K562 (cell line): ENCODE results near the gene ITPR2. TPM values are rescaled to one million over a fixed set of nuclear protein-coding genes. Genes with fewer than 3 reads are reported as not detected.

Experiments
- ATAC-seq: fragments of 200-7000 bp; cut with Tn5 transposase; 3 replicates; pipeline ENCODE4 v1.9.1; 2020; ENCODE audit warnings: moderate library complexity
- BruUV-seq: library from RNA; stranded (reverse); fragments of 400-500 nt; replicated peaks from 2 replicates; lab custom pipeline; 2021; lab: Mats Ljungman, UMichigan
- CTCF ChIA-PET: fragments of 300-600 bp; formaldehyde crosslinking; extraction: SDS; loops from one replicate; lab custom pipeline; 2021; ENCODE audit warnings: low intra/inter-chr PET ratio; lab: Yijun Ruan, JAX
- POLR2A ChIA-PET: fragments of 300-600, 350-650 bp; sonication (Branson Sonifier 250); formaldehyde crosslinking; extraction: SDS; loops from one replicate; lab custom pipeline; 2021; ENCODE audit warnings: antibody characterized with exemption, inconsistent platforms; lab: Yijun Ruan, JAX
- DNase-seq, 4 experiments: peaks; one replicate each; pipeline versions ENCODE4 v3.0.0 to v3.0.0-alpha.2; 2011 to 2018; ENCODE audit warnings: low spot score in 3 of 4, mixed read lengths in 3 of 4; ENCODE audit errors: extremely low read depth in 1 of 4
- FAIRE-seq: peaks from 2 replicates; lab custom pipeline; 2011; peaks lifted over from hg19 to GRCh38; lab: Jason Lieb, UNC
- H2AFZ ChIP-seq: 2 replicates; pipeline ENCODE4 v1.6.0; 2011; ENCODE audit warnings: low read depth, low read length, control low read depth, inconsistent platforms
- H3K27ac ChIP-seq: fragments of 200-600 bp; 3 replicates; pipeline ENCODE4 v1.8.0; 2011; ENCODE audit warnings: low read depth, mild to moderate bottlenecking, control low read depth, inconsistent platforms, low read length, moderate library complexity, mixed read lengths; ENCODE audit errors: extremely low read depth
- H3K27me3 ChIP-seq, 2 experiments: fragments of 300-600 bp in 1 of 2; 2 replicates in 1 of 2; 3 replicates in 1 of 2; pipeline versions ENCODE4 v1.6.0 to v1.8.0; 2011; ENCODE audit warnings: inconsistent platforms in 2 of 2, low read length in 2 of 2, mild to moderate bottlenecking in 1 of 2, mixed read lengths in 1 of 2, moderate library complexity in 1 of 2; ENCODE audit not compliant: control insufficient read depth in 2 of 2, insufficient read depth in 2 of 2
- H3K36me3 ChIP-seq: fragments of 300-600 bp; 3 replicates; pipeline ENCODE4 v1.8.0; 2011; ENCODE audit warnings: mild to moderate bottlenecking, low read length, inconsistent platforms; ENCODE audit not compliant: control insufficient read depth, insufficient read depth
- H3K4me1 ChIP-seq, 2 experiments: fragments of 200-600 bp in 1 of 2; replicated peaks in 1 of 2; 2 replicates in 1 of 2; 3 replicates in 1 of 2; pipeline versions ENCODE4 v1.5.1 to v1.8.0; 2011; ENCODE audit warnings: inconsistent platforms in 2 of 2, low read length in 2 of 2, mild to moderate bottlenecking in 1 of 2, mixed read lengths in 1 of 2, moderate library complexity in 1 of 2; ENCODE audit not compliant: control insufficient read depth in 2 of 2, insufficient read depth in 2 of 2
- H3K4me2 ChIP-seq: 2 replicates; pipeline ENCODE4 v1.6.1; 2011; ENCODE audit warnings: low read length, control low read depth, inconsistent platforms, mixed read lengths; ENCODE audit not compliant: insufficient read depth
- H3K4me3 ChIP-seq: fragments of 200-600 bp; sonication (generic), shearing (Covaris generic); 2 replicates; pipeline ENCODE4 v1.5.1; 2016; ENCODE audit warnings: control low read depth, inconsistent platforms
- H3K79me2 ChIP-seq: fragments of 200-600 bp; 3 replicates; pipeline ENCODE4 v1.8.0; 2011; ENCODE audit warnings: low read length, inconsistent platforms; ENCODE audit not compliant: control insufficient read depth, insufficient read depth
- H3K9ac ChIP-seq, 2 experiments: 2 replicates each; pipeline versions ENCODE4 v1.6.0 to v1.6.1; 2011; ENCODE audit warnings: low read depth in 2 of 2, low read length in 2 of 2, control low read depth in 1 of 2, inconsistent platforms in 1 of 2, mild to moderate bottlenecking in 1 of 2, mixed read lengths in 1 of 2; ENCODE audit not compliant: insufficient read depth in 1 of 2
- H3K9me1 ChIP-seq: one replicate; pipeline ENCODE4 v1.6.0; 2011; ENCODE audit warnings: inconsistent platforms, mild to moderate bottlenecking, low read length, moderate library complexity; ENCODE audit not compliant: control insufficient read depth, insufficient read depth
- H3K9me3 ChIP-seq: replicated peaks from 2 replicates; pipeline ENCODE4 v1.5.1; 2011; ENCODE audit warnings: low read depth, low read length, inconsistent platforms; ENCODE audit not compliant: control insufficient read depth, insufficient read depth
- H4K20me1 ChIP-seq: replicated peaks from 2 replicates; pipeline ENCODE4 v1.6.1; 2011; ENCODE audit warnings: low read length, inconsistent platforms, mixed read lengths; ENCODE audit not compliant: control insufficient read depth, insufficient read depth
- C11orf30 ChIP-seq: fragments of 450-650 bp; IDR thresholded peaks from 2 replicates; pipeline ENCODE4 v1.6.1; 2016; ENCODE audit warnings: low read depth, mild to moderate bottlenecking
- CCNT2 ChIP-seq: IDR thresholded peaks from 2 replicates; pipeline ENCODE4 v1.6.1; 2011; ENCODE audit warnings: borderline replicate concordance, low read depth, mild to moderate bottlenecking, moderate library complexity, mixed read lengths, low read length; ENCODE audit not compliant: insufficient read length; ENCODE audit errors: extremely low read depth
- CHD7 ChIP-seq: fragments of 200-600 bp; sonication (generic); IDR thresholded peaks from one replicate; pipeline ENCODE4 v1.6.1; 2012; ENCODE audit warnings: mild to moderate bottlenecking, low read depth, low read length, inconsistent platforms
- CREB5 ChIP-seq: fragments of 250-450 bp; sonication (Bioruptor Pico); IDR thresholded peaks from 2 replicates; pipeline ENCODE4 v1.5.0; 2020; ENCODE audit warnings: mild to moderate bottlenecking
- CXXC5 ChIP-seq: fragments of 250-450 bp; sonication (Bioruptor Pico); IDR thresholded peaks from 2 replicates; pipeline ENCODE4 v1.8.0; 2022; ENCODE audit warnings: inconsistent platforms, mild to moderate bottlenecking, moderate library complexity
- FOXA3 ChIP-seq, 2 experiments: fragments of 450-650 bp in 1 of 2; sonication (generic) in 1 of 2; formaldehyde crosslinking; IDR thresholded peaks in 1 of 2; conservative IDR thresholded peaks in 1 of 2; 2 replicates each; pipeline versions ENCODE4 v1.4.0 to v1.8.0; 2020 to 2022; ENCODE audit warnings: mild to moderate bottlenecking in 2 of 2, missing genetic modification reagents in 1 of 2
- GTF2E2 ChIP-seq: fragments of 200-800 bp; sonication (Bioruptor generic); IDR thresholded peaks from 2 replicates; pipeline ENCODE4 v1.6.1; 2016; ENCODE audit warnings: missing genetic modification characterization, missing compliant biosample characterization
- POLR2B ChIP-seq: fragments of 450-650 bp; IDR thresholded peaks from 2 replicates; pipeline ENCODE4 v1.6.1; 2018; ENCODE audit warnings: low read depth; ENCODE audit not compliant: partially characterized antibody
- RBM25 ChIP-seq: fragments of 200-400 bp; formaldehyde crosslinking; IDR thresholded peaks from 2 replicates; pipeline ENCODE4 v1.6.1; 2018; ENCODE audit warnings: low read length, low read depth, moderate library complexity; ENCODE audit not compliant: severe bottlenecking
- RFX7 ChIP-seq: fragments of 250-450 bp; sonication (Bioruptor Pico); IDR thresholded peaks from 2 replicates; pipeline ENCODE4 v1.5.1; 2021; ENCODE audit warnings: mild to moderate bottlenecking
- ZNF408 ChIP-seq: fragments of 250-450 bp; sonication (Bioruptor Pico); IDR thresholded peaks from 2 replicates; pipeline ENCODE4 v1.4.0; 2020; ENCODE audit warnings: low read depth, mild to moderate bottlenecking, moderate library complexity
- WGBS: fragments of 100-300 bp; shearing (Covaris generic); methylation state at CpG from one replicate; pipeline ENCODE4 v1.1.6; 2016; ENCODE audit warnings: low coverage, mixed read lengths; ENCODE audit not compliant: insufficient coverage; ENCODE audit errors: missing lambda C conversion rate; 5-methylcytosine and 5-hydroxymethylcytosine counted together
- in situ Hi-C: fragments of 300-500 bp; cut with MboI; formaldehyde crosslinking; loops from 4 replicates; pipeline ENCODE4 v1.15.0; 2018; ENCODE audit warnings: inconsistent platforms, mixed read lengths
- intact Hi-C: fragments of 100-400 bp; cut with micrococcal nuclease; formaldehyde crosslinking; loops from 2 replicates; pipeline ENCODE4 v1.14.2; 2022
- polyA plus RNA-seq, 8 experiments: library from polyadenylated mRNA; depleted of rRNA in 4 of 8; stranded (reverse) in 5 of 8; unstranded in 3 of 8; fragments of >200 nt; fragmentation: Nextera tagmentation in 2 of 8; fragmentation: Illumina TruSeq in 1 of 8; extraction: Ambion mirVana in 2 of 8; extraction: Trizol in 1 of 8; gene quantifications; 2 replicates each; pipeline versions ENCODE4 v1.2.1 to v1.2.3, GENCODE V29; 2011 to 2014; ENCODE audit warnings: inconsistent platforms in 1 of 8, missing spikeins in 1 of 8
- total RNA-seq, 7 experiments: library from RNA; depleted of rRNA in 6 of 7; stranded (reverse); fragments of >200 nt in 6 of 7; fragmentation: Illumina TruSeq in 2 of 7; extraction: Trizol in 2 of 7; gene quantifications; 2 replicates each; pipeline versions ENCODE4 v1.2.1 to v1.2.3, GENCODE V29; 2011 to 2021; ENCODE audit warnings: low replicate concordance in 1 of 7

Gene ITPR2
- total and polyA plus RNA-seq, 9 of the 15 experiments (the other 6 are each of a cell fraction or from before 2014, with no cell fraction given): 0.21 to 3.3 (median 0.95) TPM

DNA sequence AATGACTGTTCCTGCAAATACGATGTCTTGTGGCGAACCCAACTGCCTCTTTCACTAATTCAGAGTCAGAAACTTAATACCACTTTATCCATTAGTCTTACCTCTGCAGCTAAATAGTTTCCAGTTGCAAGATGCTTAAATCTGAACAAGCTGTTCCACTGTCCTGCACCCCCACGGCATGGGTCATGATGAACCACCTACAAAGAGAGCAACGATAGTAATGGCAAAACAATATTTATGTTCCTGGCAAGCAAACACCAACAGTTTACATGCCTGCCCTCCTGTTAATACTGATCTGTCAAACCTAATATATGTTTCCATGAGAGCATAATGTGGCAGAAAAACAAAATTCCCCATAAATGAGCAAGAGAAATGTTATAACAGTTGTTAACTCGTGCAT is 121.9 kb downstream of the ITPR2 start:
- H3K4me2 ChIP-seq: no peak overlapping the region
- ChIA-PET POLR2A (no interaction called here), CTCF (no interaction called here)
- no peak overlapping the region for H3K9ac ChIP-seq
- ATAC-seq (no peak), FAIRE-seq (no peak), DNase-seq (no peak)
- intact Hi-C loops (no loop called here), in situ Hi-C loops (no loop called here)
- H3K27ac ChIP-seq: no peak overlapping the region
- no peaks in the 10 kb centered on the region for H3K79me2 ChIP-seq
- 4% methylated on average over 5 of the region's 5 CpGs for WGBS
- H3K9me1 ChIP-seq: no peaks in the 10 kb centered on the region
- H3K4me3 ChIP-seq: no peak overlapping the region
- H3K9me3 ChIP-seq: no peaks in the 10 kb centered on the region
- H2AFZ ChIP-seq: no peak overlapping the region
- H3K27me3 ChIP-seq: peaks cover 0 to 3% of the 10 kb centered on the region in 2 experiments; a peak in 2 of 5 replicates
- no TSS peak for BruUV-seq
- no peaks in the 10 kb centered on the region for H3K4me1 ChIP-seq
- no peaks in the 10 kb centered on the region for H3K36me3 ChIP-seq
- no peaks in the 10 kb centered on the region for H4K20me1 ChIP-seq
- no peak for TF ChIP-seq ZNF408
- no peak for TF ChIP-seq CCNT2
- TF ChIP-seq FOXA3 (CRISPR knock-in tag; conservative IDR thresholded peaks at IDR 0.05 in 1 of 2, IDR thresholded peaks at IDR 0.05 in 1 of 2): no peak
- no peak for TF ChIP-seq GTF2E2 (tag)
- TF ChIP-seq POLR2B: no peak
- TF ChIP-seq C11orf30: no peak
- TF ChIP-seq RFX7: no peak
- TF ChIP-seq CREB5 (CRISPR knock-in tag): no peak
- TF ChIP-seq RBM25: no peak
- no peak for TF ChIP-seq CXXC5 (CRISPR knock-in tag)
- TF ChIP-seq CHD7: no peak
